WTC11 (cell line): ENCODE measurements around the gene STAB2. TPM values are rescaled to one million over a fixed set of nuclear protein-coding genes. Genes with fewer than 3 reads are reported as not detected.

ENCODE experiments used
- ATAC-seq: fragments of 200-7000 bp; cut with Tn5 transposase; 2 replicates; pipeline ENCODE4 v1.10.0; 2021; ENCODE audit warnings: mild to moderate bottlenecking, moderate library complexity
- CTCF ChIA-PET: fragments of 300-600 bp; sonication (Branson Sonifier 250); formaldehyde crosslinking; loops from one replicate; lab custom pipeline; 2021; ENCODE audit warnings: antibody characterized with exemption; lab: Charles Lee
- POLR2A ChIA-PET: fragments of 350-600 bp; sonication (Branson Sonifier 250); formaldehyde crosslinking; loops from one replicate; lab custom pipeline; 2021; ENCODE audit warnings: antibody characterized with exemption; lab: Charles Lee
- DNase-seq: peaks from one replicate; pipeline ENCODE4 v3.0.0; 2021; ENCODE audit warnings: low spot score
- H3K27ac Mint-ChIP-seq: 2 replicates; pipeline ENCODE4 v1.8.0; 2021; ENCODE audit warnings: mixed read lengths
- H3K27me3 Mint-ChIP-seq: 2 replicates; pipeline ENCODE4 v1.8.0; 2021; ENCODE audit warnings: low read depth, mild to moderate bottlenecking, moderate library complexity, mixed read lengths
- H3K36me3 Mint-ChIP-seq: 2 replicates; pipeline ENCODE4 v1.8.0; 2021; ENCODE audit warnings: mixed read lengths
- H3K4me1 Mint-ChIP-seq: 2 replicates; pipeline ENCODE4 v1.8.0; 2022; ENCODE audit warnings: mixed read lengths
- H3K4me3 Mint-ChIP-seq: 2 replicates; pipeline ENCODE4 v1.8.0; 2021; ENCODE audit warnings: mild to moderate bottlenecking, moderate library complexity, mixed read lengths
- H3K9me3 Mint-ChIP-seq: 2 replicates; pipeline ENCODE4 v1.8.0; 2021; ENCODE audit warnings: mixed read lengths
- CBFB ChIP-seq: sonication (generic); formaldehyde crosslinking; IDR thresholded peaks from 2 replicates; pipeline ENCODE4 v1.8.1; 2022; ENCODE audit warnings: mild to moderate bottlenecking, low read depth, missing genetic modification reagents
- CREB1 ChIP-seq: sonication (generic); formaldehyde crosslinking; IDR thresholded peaks from 2 replicates; pipeline ENCODE4 v1.8.0; 2023; ENCODE audit warnings: mild to moderate bottlenecking, missing genetic modification reagents
- FOXJ3 ChIP-seq: sonication (generic); formaldehyde crosslinking; IDR thresholded peaks from 2 replicates; pipeline ENCODE4 v1.9.0; 2021; ENCODE audit warnings: missing genetic modification reagents, mild to moderate bottlenecking, borderline replicate concordance
- FOXK1 ChIP-seq: sonication (generic); formaldehyde crosslinking; IDR thresholded peaks from 2 replicates; pipeline ENCODE4 v1.8.0; 2022; ENCODE audit warnings: mild to moderate bottlenecking, moderate library complexity, missing genetic modification reagents
- HMGXB4 ChIP-seq: sonication (generic); formaldehyde crosslinking; IDR thresholded peaks from 2 replicates; pipeline ENCODE4 v1.8.1; 2023; ENCODE audit warnings: mild to moderate bottlenecking, moderate library complexity, missing genetic modification reagents
- IRF1 ChIP-seq: sonication (generic); formaldehyde crosslinking; IDR thresholded peaks from 2 replicates; pipeline ENCODE4 v1.8.0; 2023; ENCODE audit warnings: missing genetic modification reagents
- IRF2 ChIP-seq: sonication (generic); formaldehyde crosslinking; IDR thresholded peaks from 2 replicates; pipeline ENCODE4 v1.8.0; 2022; ENCODE audit warnings: low read depth, missing genetic modification reagents, borderline replicate concordance
- KAT7 ChIP-seq: sonication (generic); formaldehyde crosslinking; IDR thresholded peaks from 2 replicates; pipeline ENCODE4 v1.8.1; 2023; ENCODE audit warnings: missing genetic modification reagents, mild to moderate bottlenecking, borderline replicate concordance
- SOX15 ChIP-seq: fragments of 250-450 bp; sonication (Bioruptor Pico); IDR thresholded peaks from 2 replicates; pipeline ENCODE4 v1.9.0; 2021; ENCODE audit warnings: mild to moderate bottlenecking
- TP53 ChIP-seq: sonication (generic); formaldehyde crosslinking; IDR thresholded peaks from 2 replicates; pipeline ENCODE4 v1.8.1; 2023; ENCODE audit warnings: mild to moderate bottlenecking, missing genetic modification reagents
- USF2 ChIP-seq: sonication (generic); formaldehyde crosslinking; IDR thresholded peaks from 2 replicates; pipeline ENCODE4 v1.8.1; 2023; ENCODE audit warnings: mild to moderate bottlenecking, missing genetic modification reagents, moderate library complexity
- ZMAT4 ChIP-seq: fragments of 250-450 bp; sonication (Bioruptor Pico); IDR thresholded peaks from 2 replicates; pipeline ENCODE4 v1.9.0; 2021; ENCODE audit warnings: mild to moderate bottlenecking
- ZNF232 ChIP-seq: sonication (generic); formaldehyde crosslinking; IDR thresholded peaks from 2 replicates; pipeline ENCODE4 v1.8.0; 2022; ENCODE audit warnings: mild to moderate bottlenecking, missing genetic modification reagents
- ZNF281 ChIP-seq: sonication (generic); formaldehyde crosslinking; IDR thresholded peaks from 2 replicates; pipeline ENCODE4 v1.8.0; 2023; ENCODE audit warnings: mild to moderate bottlenecking, missing genetic modification reagents
- ZNF317 ChIP-seq: sonication (generic); formaldehyde crosslinking; IDR thresholded peaks from 2 replicates; pipeline ENCODE4 v1.8.1; 2023; ENCODE audit warnings: low read depth, mild to moderate bottlenecking, moderate library complexity, missing genetic modification reagents, borderline replicate concordance
- ZNF423 ChIP-seq: fragments of 250-450 bp; sonication (Bioruptor Pico); IDR thresholded peaks from 2 replicates; pipeline ENCODE4 v2.1.2; 2022; ENCODE audit warnings: mild to moderate bottlenecking, moderate library complexity
- ZNF512 ChIP-seq: sonication (generic); formaldehyde crosslinking; IDR thresholded peaks from 2 replicates; pipeline ENCODE4 v1.8.1; 2022; ENCODE audit warnings: missing genetic modification reagents, borderline replicate concordance
- ZNF671 ChIP-seq: fragments of 250-450 bp; sonication (Bioruptor Pico); IDR thresholded peaks from 2 replicates; pipeline ENCODE4 v1.8.0; 2021; ENCODE audit warnings: mild to moderate bottlenecking
- total RNA-seq: library from RNA; stranded (reverse); gene quantifications from 3 replicates; pipeline ENCODE4 v1.2.3, GENCODE V29; 2021
- TF ChIP-seq, protein P1 (sequence below): fragments of 250-450 bp; sonication (Bioruptor Pico); IDR thresholded peaks from 2 replicates; pipeline ENCODE4 v1.9.0; 2021; ENCODE audit warnings: mild to moderate bottlenecking
- TF ChIP-seq, protein P2 (sequence below): sonication (generic); formaldehyde crosslinking; IDR thresholded peaks from 2 replicates; pipeline ENCODE4 v1.8.1; 2022; ENCODE audit warnings: low read depth, mild to moderate bottlenecking, moderate library complexity, missing genetic modification reagents, borderline replicate concordance

STAB2 gene
- total RNA-seq, 1 experiment from 2014 or later = 0.48 TPM

DNA sequence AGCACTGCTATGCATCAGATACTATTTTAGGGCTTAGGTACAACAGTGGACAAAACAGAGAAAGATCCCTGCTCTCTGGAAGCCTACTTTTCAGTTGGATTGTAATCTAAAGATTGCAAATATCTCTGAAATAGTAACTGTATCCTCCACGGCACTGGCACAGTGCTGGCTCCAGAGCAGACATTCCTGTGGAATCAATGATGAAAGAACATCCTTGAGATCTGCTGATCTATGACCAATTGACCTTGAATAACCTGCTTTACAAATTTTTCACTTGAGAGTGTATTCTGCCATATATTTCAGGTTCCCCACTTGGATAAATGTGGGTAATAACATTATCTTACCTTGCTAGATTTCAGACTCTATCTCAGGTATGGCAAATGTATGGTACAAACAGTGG lies 3.2 kb downstream of the STAB2 start:
- H3K9me3 Mint-ChIP-seq = peaks cover 8% of the 10 kb centered on the region
- ChIA-PET POLR2A (no interaction called here), CTCF (no interaction called here)
- H3K4me1 Mint-ChIP-seq = no peaks in the 10 kb centered on the region
- H3K27me3 Mint-ChIP-seq = no peaks in the 10 kb centered on the region; the same call in 1 of the 2 replicates
- H3K27ac Mint-ChIP-seq = no peak overlapping the region
- no peak for ATAC-seq
- TF ChIP-seq ZNF232 = no peak
- TF ChIP-seq ZNF281 (CRISPR knock-in tag) = no peak
- no peak for TF ChIP-seq ZNF423
- no peak for TF ChIP-seq FOXJ3 (CRISPR knock-in tag)
- no peak for TF ChIP-seq IRF2 (CRISPR knock-in tag)
- TF ChIP-seq, protein P1, sequence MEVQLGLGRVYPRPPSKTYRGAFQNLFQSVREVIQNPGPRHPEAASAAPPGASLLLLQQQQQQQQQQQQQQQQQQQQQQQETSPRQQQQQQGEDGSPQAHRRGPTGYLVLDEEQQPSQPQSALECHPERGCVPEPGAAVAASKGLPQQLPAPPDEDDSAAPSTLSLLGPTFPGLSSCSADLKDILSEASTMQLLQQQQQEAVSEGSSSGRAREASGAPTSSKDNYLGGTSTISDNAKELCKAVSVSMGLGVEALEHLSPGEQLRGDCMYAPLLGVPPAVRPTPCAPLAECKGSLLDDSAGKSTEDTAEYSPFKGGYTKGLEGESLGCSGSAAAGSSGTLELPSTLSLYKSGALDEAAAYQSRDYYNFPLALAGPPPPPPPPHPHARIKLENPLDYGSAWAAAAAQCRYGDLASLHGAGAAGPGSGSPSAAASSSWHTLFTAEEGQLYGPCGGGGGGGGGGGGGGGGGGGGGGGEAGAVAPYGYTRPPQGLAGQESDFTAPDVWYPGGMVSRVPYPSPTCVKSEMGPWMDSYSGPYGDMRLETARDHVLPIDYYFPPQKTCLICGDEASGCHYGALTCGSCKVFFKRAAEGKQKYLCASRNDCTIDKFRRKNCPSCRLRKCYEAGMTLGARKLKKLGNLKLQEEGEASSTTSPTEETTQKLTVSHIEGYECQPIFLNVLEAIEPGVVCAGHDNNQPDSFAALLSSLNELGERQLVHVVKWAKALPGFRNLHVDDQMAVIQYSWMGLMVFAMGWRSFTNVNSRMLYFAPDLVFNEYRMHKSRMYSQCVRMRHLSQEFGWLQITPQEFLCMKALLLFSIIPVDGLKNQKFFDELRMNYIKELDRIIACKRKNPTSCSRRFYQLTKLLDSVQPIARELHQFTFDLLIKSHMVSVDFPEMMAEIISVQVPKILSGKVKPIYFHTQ (CRISPR knock-in tag) = no peak
- TF ChIP-seq HMGXB4 (CRISPR knock-in tag) = no peak
- TF ChIP-seq USF2 = no peak
- no peak for TF ChIP-seq ZNF317 (CRISPR knock-in tag)
- TF ChIP-seq TP53 = no peak
- no peak for TF ChIP-seq CBFB
- TF ChIP-seq FOXK1 (CRISPR knock-in tag) = no peak
- no peak for TF ChIP-seq CREB1
- TF ChIP-seq, protein P2, sequence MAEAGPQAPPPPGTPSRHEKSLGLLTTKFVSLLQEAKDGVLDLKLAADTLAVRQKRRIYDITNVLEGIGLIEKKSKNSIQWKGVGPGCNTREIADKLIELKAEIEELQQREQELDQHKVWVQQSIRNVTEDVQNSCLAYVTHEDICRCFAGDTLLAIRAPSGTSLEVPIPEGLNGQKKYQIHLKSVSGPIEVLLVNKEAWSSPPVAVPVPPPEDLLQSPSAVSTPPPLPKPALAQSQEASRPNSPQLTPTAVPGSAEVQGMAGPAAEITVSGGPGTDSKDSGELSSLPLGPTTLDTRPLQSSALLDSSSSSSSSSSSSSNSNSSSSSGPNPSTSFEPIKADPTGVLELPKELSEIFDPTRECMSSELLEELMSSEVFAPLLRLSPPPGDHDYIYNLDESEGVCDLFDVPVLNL (CRISPR knock-in tag) = no peak
- TF ChIP-seq IRF1 (CRISPR knock-in tag) = no peak
- TF ChIP-seq KAT7 (CRISPR knock-in tag) = no peak
- no peaks in the 10 kb centered on the region for H3K36me3 Mint-ChIP-seq
- H3K4me3 Mint-ChIP-seq = no peak overlapping the region
- DNase-seq = no peak

- Mint-ChIP-seq H3K4me1 (no peaks in the 10 kb centered on the region), H3K9me3 (peaks cover 8% of the 10 kb centered on the region), H3K27me3 (no peaks in the 10 kb centered on the region), H3K27ac (no peak overlapping the region), H3K4me3 (no peak overlapping the region), H3K36me3 (no peaks in the 10 kb centered on the region)
- no peak for ATAC-seq
- TF ChIP-seq ZNF671 (CRISPR knock-in tag) (no peak), ZNF512 (CRISPR knock-in tag) (no peak), ZMAT4 (CRISPR knock-in tag) (no peak), SOX15 (CRISPR knock-in tag) (no peak)
- TF ChIP-seq, protein P1 (CRISPR knock-in tag) = no peak
- ChIA-PET POLR2A (interaction anchor here (0.6 kb wide), 1 partner anchor 146 kb away, joined by 6 read pairs; no protein-coding TSS in a partner anchor), CTCF (interaction anchor here (1.0 to 1.2 kb wide), 2 partner anchors 22 to 26 kb away, joined by 3 read pairs; no protein-coding TSS in a partner anchor)
- no peak for DNase-seq
Measured at GRCh38 chr12:103596981-103597380, 9.9 kb downstream of the STAB2 start.
